IPS DF 6.9 (cell line): ENCODE results near the gene ZACN.
"Not testable (repeated sequence)": the region's sequence is repeated elsewhere in the genome, so short reads cannot be mapped to it uniquely, and the experiment has no call there.

Experiments
- DNase-seq: peaks from one replicate; pipeline ENCODE4 v3.0.0-alpha.2; 2013; ENCODE audit warnings: low read depth, low spot score
- H3K27ac ChIP-seq: one replicate; pipeline ENCODE4 v1.5.1; 2013; ENCODE audit warnings: low read length, control low read depth
- H3K27me3 ChIP-seq: 2 replicates; pipeline ENCODE4 v1.6.1; 2013; ENCODE audit warnings: mild to moderate bottlenecking, low read length; ENCODE audit not compliant: control insufficient read depth, insufficient read depth
- H3K36me3 ChIP-seq: 2 replicates; pipeline ENCODE4 v1.6.1; 2013; ENCODE audit warnings: low read length; ENCODE audit not compliant: control insufficient read depth, insufficient read depth
- H3K4me1 ChIP-seq: 2 replicates; pipeline ENCODE4 v1.6.1; 2013; ENCODE audit warnings: low read length; ENCODE audit not compliant: control insufficient read depth, insufficient read depth
- H3K4me3 ChIP-seq: 2 replicates; pipeline ENCODE4 v1.5.1; 2013; ENCODE audit warnings: mild to moderate bottlenecking, low read length
- H3K9me3 ChIP-seq: 2 replicates; pipeline ENCODE4 v1.6.1; 2013; ENCODE audit warnings: low read length, inconsistent platforms; ENCODE audit not compliant: control insufficient read depth, insufficient read depth
- WGBS: extraction: QIAGEN DNeasy Blood & Tissue Kit; methylation state at CpG from one replicate; pipeline ENCODE4 v1.1.7; 2013; ENCODE audit warnings: mixed read lengths, missing lambda C conversion rate; ENCODE audit not compliant: insufficient read length, insufficient coverage; 5-methylcytosine and 5-hydroxymethylcytosine counted together

Gene ZACN

GRCh38 chr17:76042868-76043267 is 36.1 kb upstream of the ZACN start:
- H3K9me3 ChIP-seq, DNase-seq, H3K4me1 ChIP-seq, H3K27me3 ChIP-seq, H3K4me3 ChIP-seq, H3K27ac ChIP-seq: not testable (repeated sequence)
- peaks cover 46% of the 10 kb centered on the region for H3K36me3 ChIP-seq
- no CpG with 5 or more reads among the region's 3 CpGs for WGBS

- H3K27ac ChIP-seq, H3K4me3 ChIP-seq, DNase-seq, H3K9me3 ChIP-seq, H3K4me1 ChIP-seq, H3K27me3 ChIP-seq: not testable (repeated sequence)
- peaks cover 41% of the 10 kb centered on the region for H3K36me3 ChIP-seq
- no CpG with 5 or more reads among the region's 11 CpGs for WGBS
Measured at GRCh38 chr17:76044475-76045007, 34.4 kb upstream of the ZACN start.

- WGBS: no CpG with 5 or more reads among the region's 8 CpGs
Measured at GRCh38 chr17:76046064-76046463, 32.9 kb upstream of the ZACN start.

GRCh38 chr17:76048025-76048605 is 30.9 kb upstream of the ZACN start:
- DNase-seq: no peak
- no peaks in the 10 kb centered on the region for H3K4me1 ChIP-seq
- H3K4me3 ChIP-seq: no peak overlapping the region
- H3K27ac ChIP-seq: no peak overlapping the region
- no peaks in the 10 kb centered on the region for H3K27me3 ChIP-seq
- no peaks in the 10 kb centered on the region for H3K9me3 ChIP-seq
- no CpG with 5 or more reads among the region's 9 CpGs for WGBS
- peaks cover 35% of the 10 kb centered on the region for H3K36me3 ChIP-seq

More at GRCh38 chr17:76046064-76046463, 32.9 kb upstream of the ZACN start:
- Histone ChIP-seq H3K9me3 (no peaks in the 10 kb centered on the region), H3K27me3 (no peaks in the 10 kb centered on the region), H3K36me3 (peaks cover 42% of the 10 kb centered on the region), H3K4me3 (no peak overlapping the region), H3K4me1 (no peaks in the 10 kb centered on the region), H3K27ac (no peak overlapping the region)
- no peak for DNase-seq

- WGBS: no CpG with 5 or more reads among the region's 9 CpGs
- Histone ChIP-seq H3K9me3 (no peaks in the 10 kb centered on the region), H3K4me3 (no peak overlapping the region), H3K27ac (no peak overlapping the region), H3K36me3 (peaks cover 31% of the 10 kb centered on the region), H3K4me1 (no peaks in the 10 kb centered on the region), H3K27me3 (no peaks in the 10 kb centered on the region)
- no peak for DNase-seq
Measured at GRCh38 chr17:76048711-76049110, 30.3 kb upstream of the ZACN start.

- H3K36me3 ChIP-seq: peaks cover 26% of the 10 kb centered on the region
- H3K27me3 ChIP-seq: no peaks in the 10 kb centered on the region
- WGBS: no CpG with 5 or more reads among the region's 3 CpGs
- H3K27ac ChIP-seq: no peak overlapping the region
- H3K4me1 ChIP-seq: no peaks in the 10 kb centered on the region
- DNase-seq: no peak
- H3K4me3 ChIP-seq: no peak overlapping the region
- no peaks in the 10 kb centered on the region for H3K9me3 ChIP-seq
Measured at GRCh38 chr17:76049239-76049638, 29.7 kb upstream of the ZACN start.

- H3K4me1 ChIP-seq: no peaks in the 10 kb centered on the region
- DNase-seq: no peak
- no peaks in the 10 kb centered on the region for H3K27me3 ChIP-seq
- no peak overlapping the region for H3K27ac ChIP-seq
- no CpG with 5 or more reads among the region's 15 CpGs for WGBS
- H3K4me3 ChIP-seq: no peak overlapping the region
- no peaks in the 10 kb centered on the region for H3K9me3 ChIP-seq
- peaks cover 23% of the 10 kb centered on the region for H3K36me3 ChIP-seq
Measured at GRCh38 chr17:76049836-76050537, 29.0 kb upstream of the ZACN start.

- DNase-seq: no peak
- Histone ChIP-seq H3K36me3 (peaks cover 18% of the 10 kb centered on the region), H3K4me3 (no peak overlapping the region), H3K27ac (no peak overlapping the region), H3K27me3 (no peaks in the 10 kb centered on the region), H3K9me3 (no peaks in the 10 kb centered on the region), H3K4me1 (no peaks in the 10 kb centered on the region)
- 100% methylated on average over 2 of the region's 11 CpGs for WGBS
Measured at GRCh38 chr17:76050538-76051467, 28.2 kb upstream of the ZACN start.

GRCh38 chr17:76051561-76051960 is 27.4 kb upstream of the ZACN start:
- H3K4me3 ChIP-seq: no peak overlapping the region
- H3K36me3 ChIP-seq: peaks cover 21% of the 10 kb centered on the region

More at GRCh38 chr17:76051561-76051960, 27.4 kb upstream of the ZACN start:
- Histone ChIP-seq H3K27me3 (no peaks in the 10 kb centered on the region), H3K4me1 (no peaks in the 10 kb centered on the region), H3K27ac (no peak overlapping the region), H3K9me3 (no peaks in the 10 kb centered on the region)
- no CpG with 5 or more reads among the region's 6 CpGs for WGBS
- no peak for DNase-seq
